HG02571 (cell line): ENCODE results near the gene SVEP1.
"Not testable (repeated sequence)": the region's sequence is repeated elsewhere in the genome, so short reads cannot be mapped to it uniquely, and the experiment has no call there.

Experiments
- ATAC-seq: cut with Tn5 transposase; IDR thresholded peaks from one replicate; pipeline ENCODE4 v1.9.1; 2021; ENCODE audit warnings: mild to moderate bottlenecking, moderate library complexity; ENCODE audit not compliant: unreplicated experiment

Gene SVEP1

GRCh38 chr9:110451726-110452125, 127.8 kb downstream of the SVEP1 start:
- no peak for ATAC-seq

- no peak for ATAC-seq
Observed at GRCh38 chr9:110447476-110447875, 132.1 kb downstream of the SVEP1 start.

GRCh38 chr9:110446171-110446570, 133.4 kb downstream of the SVEP1 start:
- ATAC-seq: no peak

GRCh38 chr9:110444911-110445310, 134.6 kb downstream of the SVEP1 start:
- ATAC-seq: no peak

- ATAC-seq: no peak
Observed at GRCh38 chr9:110443866-110444220, 135.7 kb downstream of the SVEP1 start.

- no peak for ATAC-seq
Observed at GRCh38 chr9:110443146-110443865, 136.2 kb downstream of the SVEP1 start.

GRCh38 chr9:110440796-110441195, 138.7 kb downstream of the SVEP1 start:
- no peak for ATAC-seq

- no peak for ATAC-seq
Observed at GRCh38 chr9:110440172-110440571, 139.4 kb downstream of the SVEP1 start.

GRCh38 chr9:110432253-110432652, 147.3 kb downstream of the SVEP1 start:
- no peak for ATAC-seq

GRCh38 chr9:110429453-110429852, 150.1 kb downstream of the SVEP1 start:
- no peak for ATAC-seq

- ATAC-seq: no peak
Observed at GRCh38 chr9:110427497-110428104, 151.9 kb downstream of the SVEP1 start.

- no peak for ATAC-seq
Observed at GRCh38 chr9:110426052-110426709, 153.4 kb downstream of the SVEP1 start.

- ATAC-seq: no peak
Observed at GRCh38 chr9:110414471-110414870, 165.1 kb downstream of the SVEP1 start.

- no peak for ATAC-seq
Observed at GRCh38 chr9:110410961-110411360, 168.6 kb downstream of the SVEP1 start.

GRCh38 chr9:110408598-110408997, 170.9 kb downstream of the SVEP1 start:
- no peak for ATAC-seq

GRCh38 chr9:110405858-110406443, 173.6 kb downstream of the SVEP1 start:
- ATAC-seq: no peak

GRCh38 chr9:110404473-110404872, 175.1 kb downstream of the SVEP1 start:
- ATAC-seq: no peak

- ATAC-seq: no peak
Observed at GRCh38 chr9:110399983-110400382, 179.6 kb downstream of the SVEP1 start.

- ATAC-seq: not testable (repeated sequence)
Observed at GRCh38 chr9:110398992-110399391, 180.5 kb downstream of the SVEP1 start.

- no peak for ATAC-seq
Observed at GRCh38 chr9:110391826-110392485, 187.6 kb downstream of the SVEP1 start.

- no peak for ATAC-seq
Observed at GRCh38 chr9:110389148-110389750, 190.3 kb downstream of the SVEP1 start.
